Measurements from ENCODE around the gene MLYCD.

Gene MLYCD

DNA sequence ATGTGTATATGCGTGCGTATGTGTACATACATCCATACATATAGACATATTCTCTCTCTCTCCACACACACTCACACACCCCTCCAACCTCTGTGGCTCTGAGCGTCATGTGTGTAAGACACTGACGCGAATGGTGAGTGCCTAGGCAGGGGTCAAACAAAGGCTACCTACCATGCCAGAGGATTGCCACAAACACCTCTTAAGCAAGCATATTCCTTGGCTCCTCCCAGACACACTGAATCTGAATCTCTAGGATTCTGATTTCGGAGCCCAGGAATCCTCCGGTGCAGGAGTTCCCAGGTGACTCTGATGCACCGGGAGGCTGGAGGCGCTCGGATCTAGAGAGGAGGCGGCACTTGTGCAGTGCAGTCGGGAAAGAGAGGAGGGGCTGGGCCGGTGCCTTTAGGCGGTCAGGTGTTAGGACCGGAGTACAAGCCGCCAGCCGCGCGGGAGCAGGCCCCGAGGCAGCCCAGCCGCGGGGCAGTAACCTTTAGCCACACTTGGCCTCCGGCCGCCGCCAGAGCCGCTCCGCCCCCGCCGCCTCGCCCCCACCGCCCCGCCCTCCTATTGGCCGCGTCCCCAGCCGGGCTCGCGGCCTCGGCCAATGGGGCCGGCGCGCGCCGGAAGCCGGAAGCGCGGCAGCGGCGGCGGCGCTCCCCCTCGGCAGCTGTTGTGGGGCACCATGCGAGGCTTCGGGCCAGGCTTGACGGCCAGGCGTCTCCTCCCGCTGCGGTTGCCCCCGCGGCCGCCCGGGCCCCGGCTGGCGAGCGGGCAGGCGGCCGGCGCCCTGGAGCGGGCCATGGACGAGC lies at the start of gene MLYCD:
MLYCD (plus strand) TSS at position 653 of the 809 bp plus-strand sequence; CDS start at position 683, 30 bp downstream.
- DNase-seq (ENCODE audit: low spot score): peak; percentile 91

DNA sequence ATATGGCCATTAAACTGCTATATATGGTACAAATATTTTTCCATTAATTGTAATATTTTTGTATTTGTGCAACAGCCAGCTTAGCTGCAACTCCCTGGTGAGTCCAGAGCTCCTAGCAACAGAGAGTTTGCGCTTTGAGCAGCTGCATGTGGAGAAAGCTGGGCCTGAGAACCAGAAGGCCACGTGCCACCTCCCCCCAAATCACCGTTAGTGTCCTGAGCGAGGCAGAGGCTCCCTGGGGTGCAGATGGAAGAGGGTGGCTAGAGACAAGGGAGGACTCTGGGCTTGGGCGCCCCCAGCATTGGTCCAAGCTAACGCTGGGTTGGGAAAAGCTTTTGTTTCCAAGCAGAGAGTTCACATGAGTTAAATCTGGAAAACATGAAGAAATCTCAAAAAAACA lies 49.5 kb upstream of the MLYCD start:
- DNase-seq (ENCODE audit: low spot score): peak; percentile 14

- DNase-seq (ENCODE audit: low spot score): no peak
Measured at GRCh38 chr16:83850947-83851346, 48.0 kb upstream of the MLYCD start.

GRCh38 chr16:83851473-83851872 lies 47.4 kb upstream of the MLYCD start:
- DNase-seq (ENCODE audit: low spot score): no peak

DNA sequence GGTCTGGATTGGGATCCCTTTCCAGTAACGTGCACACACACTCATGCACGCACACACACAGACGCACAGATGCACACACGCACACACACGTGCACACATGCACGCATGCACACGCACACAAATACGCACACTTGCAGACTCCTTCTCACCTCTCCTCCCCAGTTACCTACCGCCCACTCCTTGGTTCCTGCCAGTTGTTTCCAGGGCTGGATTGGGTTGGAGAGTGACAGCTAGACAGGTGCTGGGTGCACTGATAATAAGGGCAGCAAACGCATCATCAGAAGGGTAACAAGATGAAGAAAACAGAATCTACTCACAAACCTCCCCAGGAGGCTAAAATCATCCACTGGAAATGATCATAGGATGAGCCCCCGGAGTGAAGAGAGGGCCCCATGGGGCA lies 46.1 kb upstream of the MLYCD start:
- no peak for DNase-seq (ENCODE audit: low spot score)

DNA sequence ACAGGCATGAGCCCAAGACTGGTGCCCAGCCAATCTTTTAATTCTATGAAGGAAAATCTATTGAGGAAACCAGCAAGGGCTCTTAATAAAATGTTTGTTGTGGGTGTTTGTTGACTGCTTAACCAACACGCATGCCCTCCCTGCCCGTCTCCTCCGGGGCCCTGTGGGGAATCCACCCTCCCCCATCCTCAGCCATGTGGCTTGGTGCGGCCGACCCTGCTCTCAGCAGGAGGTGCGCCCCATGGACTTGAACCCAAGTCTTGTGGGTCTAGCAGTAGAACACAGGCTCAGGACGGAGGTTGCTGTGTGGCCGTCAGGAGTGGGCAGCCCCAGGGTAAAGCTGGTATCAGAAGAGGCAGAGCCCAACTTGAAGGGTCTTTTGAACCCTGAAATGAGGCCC lies 45.1 kb upstream of the MLYCD start:
- no peak for DNase-seq (ENCODE audit: low spot score)

DNA sequence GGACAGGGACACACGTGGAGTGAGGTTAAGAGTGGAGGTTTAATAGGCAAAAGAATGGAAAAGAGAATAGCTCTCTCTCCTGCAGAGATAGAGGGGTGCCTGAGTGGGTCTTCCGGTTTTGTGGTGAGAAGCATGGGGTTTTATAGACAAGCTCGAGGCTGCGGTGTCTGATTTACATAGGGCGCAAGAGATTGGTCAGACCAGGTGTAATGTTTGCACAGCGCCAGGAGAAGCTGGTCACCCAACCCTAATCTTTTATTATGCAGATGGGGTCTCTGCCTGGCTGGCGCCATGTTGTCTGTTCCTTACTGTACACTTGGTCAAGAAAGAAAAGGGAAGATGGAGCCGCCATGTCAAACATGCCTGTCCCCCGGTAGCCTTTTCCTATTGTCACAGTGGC lies 44.5 kb upstream of the MLYCD start:
- DNase-seq (ENCODE audit: low spot score): no peak

GRCh38 chr16:83856792-83857191 lies 42.1 kb upstream of the MLYCD start:
- DNase-seq (ENCODE audit: low spot score): no peak

DNA sequence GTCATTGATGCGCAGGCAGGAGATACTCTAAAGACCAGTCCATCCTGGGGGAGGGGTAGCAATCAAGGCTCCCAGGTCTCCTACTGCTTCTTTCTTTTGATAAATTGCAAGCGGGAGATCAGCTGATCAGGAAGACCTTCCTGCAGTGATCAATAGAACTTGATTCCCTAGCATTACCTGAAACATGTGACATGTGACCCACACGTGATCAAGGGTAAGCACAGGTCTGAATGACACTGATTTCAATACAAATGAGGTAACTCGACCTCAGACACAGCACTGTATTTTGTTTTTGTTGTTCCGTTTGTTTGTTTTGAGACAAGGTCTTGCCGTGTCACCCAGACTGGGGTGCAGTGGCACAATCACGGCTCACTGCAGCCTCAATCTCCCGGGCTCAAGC lies 39.6 kb upstream of the MLYCD start:
- DNase-seq (ENCODE audit: low spot score): no peak

DNA sequence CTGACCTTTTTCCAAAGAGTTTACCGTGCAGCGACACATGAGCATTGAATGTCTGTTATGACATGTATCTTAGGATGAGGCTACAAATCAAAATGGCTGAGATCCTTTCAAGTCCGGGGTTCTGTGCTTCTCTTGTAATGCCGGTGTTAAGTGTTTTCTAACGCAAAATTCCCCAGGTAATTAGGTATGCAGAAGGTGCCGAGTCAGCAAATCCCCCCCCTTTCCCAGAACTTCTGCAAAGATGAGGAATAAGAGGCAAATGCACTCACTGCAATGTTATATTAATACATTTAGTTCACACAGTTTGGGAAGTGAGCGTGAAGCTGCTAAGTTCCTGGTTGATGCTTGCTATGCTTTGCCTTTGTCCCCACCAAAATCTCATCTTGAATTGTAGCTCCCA lies 36.3 kb upstream of the MLYCD start:
- DNase-seq (ENCODE audit: low spot score): no peak

DNA sequence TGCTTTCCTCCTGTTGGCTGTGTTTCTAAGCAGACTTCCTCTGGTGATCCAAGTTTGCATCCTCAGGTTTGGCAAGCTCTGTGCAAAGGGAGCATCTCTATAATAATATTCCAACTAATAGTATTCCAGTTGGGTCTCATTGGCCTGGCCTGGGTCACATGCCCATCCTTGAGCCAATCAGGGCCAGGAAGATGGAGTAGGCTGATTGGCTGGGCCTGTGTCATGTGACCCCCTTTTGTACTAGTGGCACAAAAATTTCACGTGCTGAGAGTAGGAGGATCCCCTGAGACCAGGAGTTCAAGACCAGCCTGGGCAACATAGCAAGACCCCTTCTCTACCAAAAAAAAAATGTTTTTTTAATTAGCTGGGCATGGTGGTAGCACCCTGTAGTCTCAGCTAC lies 35.2 kb upstream of the MLYCD start:
- no peak for DNase-seq (ENCODE audit: low spot score)

DNA sequence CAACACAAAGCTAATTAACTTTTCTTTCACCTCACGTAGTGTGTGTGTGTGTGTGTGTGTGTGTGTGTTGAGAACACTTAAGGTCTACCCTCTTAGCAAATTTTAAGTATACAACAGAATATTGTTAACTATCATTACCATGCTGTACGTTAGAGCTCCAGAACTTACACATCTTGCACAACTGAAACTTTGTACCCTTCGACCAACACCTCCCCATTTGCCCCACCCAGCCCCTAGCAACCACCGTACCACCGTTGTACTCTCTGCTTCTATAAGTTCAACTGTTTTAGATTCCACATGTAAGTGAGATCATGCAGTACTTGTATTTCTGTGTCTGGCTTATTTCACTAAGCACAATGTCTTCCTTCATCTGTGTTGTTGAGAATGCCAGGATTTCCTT lies 28.1 kb upstream of the MLYCD start:
- no peak for DNase-seq (ENCODE audit: low spot score)

DNA sequence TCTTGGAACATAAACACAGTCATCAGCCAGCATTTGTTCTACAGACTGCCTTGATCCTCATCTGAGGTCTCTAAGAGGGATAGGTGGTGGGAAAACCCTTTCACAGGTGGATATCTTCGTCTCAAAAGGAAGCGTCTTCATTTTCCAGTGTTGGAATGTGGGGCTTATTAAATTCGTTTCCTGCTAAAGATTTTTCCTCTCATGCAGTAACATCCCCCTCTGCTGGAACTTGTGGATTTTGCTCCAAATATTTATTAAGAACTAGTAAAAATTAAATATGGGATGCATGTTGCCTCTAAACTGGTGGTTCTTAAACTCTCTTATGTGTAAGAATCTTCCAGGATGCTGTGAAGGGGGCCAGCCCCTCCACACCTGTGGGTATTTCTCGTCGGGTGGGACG lies 20.1 kb upstream of the MLYCD start:
- DNase-seq (ENCODE audit: low spot score): peak; percentile 45

DNA sequence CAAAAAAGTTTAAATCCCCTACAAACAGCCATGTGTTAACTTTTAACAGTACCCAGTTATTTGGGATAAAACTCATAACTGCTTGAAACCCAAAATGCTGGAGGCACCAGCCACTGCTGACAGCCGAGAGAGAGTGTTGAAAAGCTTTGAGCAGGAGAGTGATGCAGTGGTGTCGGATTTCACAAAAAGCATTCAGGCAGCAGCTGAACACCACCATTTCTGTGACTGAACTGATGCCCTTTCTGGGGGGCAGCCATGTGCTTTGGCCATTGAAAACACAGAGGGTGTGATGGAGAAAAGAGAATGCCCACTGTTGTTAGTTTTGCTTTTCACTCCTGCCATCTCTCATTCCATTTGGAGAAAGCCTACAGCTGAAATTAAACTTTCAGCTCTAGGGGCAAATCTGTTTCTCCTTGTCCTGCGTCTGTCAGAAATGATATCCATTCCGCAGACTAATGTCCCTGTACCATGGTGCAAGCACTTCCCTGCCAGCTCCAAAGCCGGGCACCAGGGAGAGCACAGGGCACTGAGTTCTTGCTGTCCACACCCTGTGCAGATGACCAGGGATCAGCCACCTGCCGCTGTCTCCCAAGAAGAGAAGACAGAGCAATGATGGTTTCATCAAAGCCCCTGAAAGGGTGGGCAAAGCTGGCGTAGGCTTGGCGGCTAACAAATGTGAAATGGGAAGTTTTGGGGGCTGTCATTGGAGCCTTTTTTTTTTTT lies 16.6 kb upstream of the MLYCD start:
- no peak for DNase-seq (ENCODE audit: low spot score)

GRCh38 chr16:83886199-83886971 lies 12.5 kb upstream of the MLYCD start:
- no peak for DNase-seq (ENCODE audit: low spot score)

DNA sequence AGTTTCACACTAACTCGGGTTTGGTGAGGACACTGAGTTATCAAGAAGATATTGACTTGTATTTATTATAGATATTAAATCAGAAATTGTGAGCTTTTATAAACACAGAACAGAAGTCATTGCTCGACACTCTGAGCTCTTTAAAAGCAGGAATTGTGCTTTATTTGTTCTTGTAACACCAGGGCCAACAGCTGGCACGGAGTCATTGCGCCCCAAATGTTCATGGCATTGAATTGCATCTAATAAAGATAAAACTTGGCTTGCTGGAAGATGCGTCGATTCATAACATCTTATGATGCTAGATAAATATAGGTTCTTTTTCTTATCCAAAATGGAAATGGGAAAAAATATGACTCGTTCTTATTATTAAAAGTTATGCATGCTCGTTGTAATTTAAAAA lies 11.8 kb upstream of the MLYCD start:
- DNase-seq (ENCODE audit: low spot score): peak; percentile 84

DNA sequence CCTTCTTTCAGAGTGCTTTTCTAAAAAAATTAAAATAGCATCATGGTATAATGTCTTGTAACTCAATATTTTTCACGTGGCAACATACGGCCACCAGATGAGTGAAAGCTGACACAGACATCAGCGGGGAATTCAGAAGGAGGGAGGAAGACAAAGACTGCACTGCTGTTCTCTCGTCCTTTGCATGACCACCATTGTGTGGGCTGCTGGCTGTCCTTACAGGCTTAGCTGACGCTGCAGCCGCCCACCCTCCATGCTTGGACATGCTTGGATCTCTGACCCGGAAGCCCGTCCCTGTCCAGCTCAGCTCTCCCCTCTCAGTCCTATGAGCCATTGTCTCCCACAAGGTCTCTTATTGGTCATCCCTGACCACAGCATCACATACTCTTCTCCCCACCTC lies 11.4 kb upstream of the MLYCD start:
- DNase-seq (ENCODE audit: low spot score): peak; percentile 20

GRCh38 chr16:83888672-83889044 lies 10.3 kb upstream of the MLYCD start:
- DNase-seq (ENCODE audit: low spot score): no peak

- no peak for DNase-seq (ENCODE audit: low spot score)
Measured at GRCh38 chr16:83890359-83890758, 8.6 kb upstream of the MLYCD start.

DNA sequence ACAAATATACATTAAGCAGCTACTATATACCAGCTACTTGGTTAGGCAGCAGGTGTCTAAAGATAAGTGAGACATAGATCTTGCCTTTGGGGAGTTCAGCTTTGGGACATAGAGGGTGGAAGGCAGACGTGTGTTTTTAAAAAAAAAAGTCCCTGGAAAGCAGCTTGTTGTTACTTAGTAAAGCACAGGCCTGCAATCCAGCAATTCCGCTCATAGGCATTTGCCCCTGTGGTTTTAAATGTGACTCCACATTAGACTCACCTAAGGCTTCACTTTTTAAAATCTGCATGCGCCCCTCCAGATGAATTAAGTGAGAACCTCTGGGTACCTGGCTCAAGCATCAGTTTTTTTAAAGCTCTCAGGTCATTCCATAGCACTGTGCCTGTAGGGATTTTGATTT lies 7.2 kb upstream of the MLYCD start:
- DNase-seq (ENCODE audit: low spot score): no peak

DNA sequence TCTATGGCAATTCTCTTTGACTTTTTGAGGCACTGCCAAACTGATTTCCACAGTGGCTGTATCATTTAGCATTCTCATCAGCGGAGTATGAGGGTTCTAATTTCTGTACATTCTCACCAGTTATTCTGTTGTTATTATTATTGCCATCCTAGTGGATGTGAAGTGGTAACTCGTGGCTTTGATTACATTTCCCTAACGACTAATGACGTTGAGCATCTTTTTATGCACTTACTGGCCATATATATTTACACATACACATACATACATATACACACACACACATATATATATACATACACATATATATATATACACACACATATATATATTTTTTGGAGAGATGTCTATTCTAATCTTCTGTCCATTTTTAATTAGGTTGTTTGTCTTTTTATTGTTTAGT lies 3.7 kb upstream of the MLYCD start:
- DNase-seq (ENCODE audit: low spot score): no peak

GRCh38 chr16:83895942-83896341 lies 3.0 kb upstream of the MLYCD start:
- DNase-seq (ENCODE audit: low spot score): no peak

All from Ammon's horn (tissue), 1 donor.